ENCODE measurements around the gene MTUS2.
A peak's percentile ranks its signal among the peaks of the same experiment; 100 is the strongest.

The MTUS2 gene

GRCh38 chr13:29065142-29065541, 245.0 kb downstream of the MTUS2 start:
- H3K9ac ChIP-seq (ENCODE audit: low read length): no peak overlapping the region
- H3K27ac ChIP-seq (ENCODE audit: low read depth, low read length): no peak overlapping the region
- no peaks in the 10 kb centered on the region for H3K27me3 ChIP-seq (ENCODE audit: control insufficient read depth, insufficient read depth, low read length)
- no peaks in the 10 kb centered on the region for H3K4me1 ChIP-seq (ENCODE audit: control insufficient read depth, insufficient read depth, low read length)
- H3K4me3 ChIP-seq (ENCODE audit: low read length): no peak overlapping the region
- H3K36me3 ChIP-seq (ENCODE audit: control insufficient read depth, insufficient read depth, low read length): no peaks in the 10 kb centered on the region

GRCh38 chr13:29067306-29067945, 247.3 kb downstream of the MTUS2 start:
- Histone ChIP-seq H3K4me3 (ENCODE audit: low read length) (no peak overlapping the region), H3K9ac (ENCODE audit: low read length) (no peak overlapping the region), H3K36me3 (ENCODE audit: control insufficient read depth, insufficient read depth, low read length) (no peaks in the 10 kb centered on the region), H3K27ac (ENCODE audit: low read depth, low read length) (no peak overlapping the region), H3K27me3 (ENCODE audit: control insufficient read depth, insufficient read depth, low read length) (no peaks in the 10 kb centered on the region), H3K4me1 (ENCODE audit: control insufficient read depth, insufficient read depth, low read length) (no peaks in the 10 kb centered on the region)

GRCh38 chr13:29073755-29074154, 253.6 kb downstream of the MTUS2 start:
- no peak overlapping the region for H3K27ac ChIP-seq (ENCODE audit: low read depth, low read length)
- no peak overlapping the region for H3K9ac ChIP-seq (ENCODE audit: low read length)
- H3K27me3 ChIP-seq (ENCODE audit: control insufficient read depth, insufficient read depth, low read length): no peaks in the 10 kb centered on the region
- H3K36me3 ChIP-seq (ENCODE audit: control insufficient read depth, insufficient read depth, low read length): no peaks in the 10 kb centered on the region
- H3K4me1 ChIP-seq (ENCODE audit: control insufficient read depth, insufficient read depth, low read length): peaks cover 8% of the 10 kb centered on the region
- no peak overlapping the region for H3K4me3 ChIP-seq (ENCODE audit: low read length)

- Histone ChIP-seq H3K4me3 (ENCODE audit: low read length) (no peak overlapping the region), H3K4me1 (ENCODE audit: control insufficient read depth, insufficient read depth, low read length) (peaks cover 8% of the 10 kb centered on the region), H3K27ac (ENCODE audit: low read depth, low read length) (peak overlapping the region; percentile 50), H3K9ac (ENCODE audit: low read length) (no peak overlapping the region), H3K36me3 (ENCODE audit: control insufficient read depth, insufficient read depth, low read length) (no peaks in the 10 kb centered on the region), H3K27me3 (ENCODE audit: control insufficient read depth, insufficient read depth, low read length) (no peaks in the 10 kb centered on the region)
These were observed 257.1 kb downstream of the MTUS2 start for GRCh38 chr13:29077051-29077813.

GRCh38 chr13:29081036-29081435, 260.9 kb downstream of the MTUS2 start:
- Histone ChIP-seq H3K27me3 (ENCODE audit: control insufficient read depth, insufficient read depth, low read length) (no peaks in the 10 kb centered on the region), H3K4me3 (ENCODE audit: low read length) (no peak overlapping the region), H3K9ac (ENCODE audit: low read length) (no peak overlapping the region), H3K36me3 (ENCODE audit: control insufficient read depth, insufficient read depth, low read length) (no peaks in the 10 kb centered on the region), H3K4me1 (ENCODE audit: control insufficient read depth, insufficient read depth, low read length) (peaks cover 8% of the 10 kb centered on the region), H3K27ac (ENCODE audit: low read depth, low read length) (no peak overlapping the region)

- H3K36me3 ChIP-seq (ENCODE audit: control insufficient read depth, insufficient read depth, low read length): no peaks in the 10 kb centered on the region
- H3K27ac ChIP-seq (ENCODE audit: low read depth, low read length): no peak overlapping the region
- H3K27me3 ChIP-seq (ENCODE audit: control insufficient read depth, insufficient read depth, low read length): no peaks in the 10 kb centered on the region
- H3K9ac ChIP-seq (ENCODE audit: low read length): no peak overlapping the region
- no peak overlapping the region for H3K4me3 ChIP-seq (ENCODE audit: low read length)
- peaks cover 4% of the 10 kb centered on the region for H3K4me1 ChIP-seq (ENCODE audit: control insufficient read depth, insufficient read depth, low read length)
These were observed 261.7 kb downstream of the MTUS2 start for GRCh38 chr13:29081697-29082440.

- no peak overlapping the region for H3K4me3 ChIP-seq (ENCODE audit: low read length)
These were observed 279.8 kb downstream of the MTUS2 start for GRCh38 chr13:29099781-29100406.

GRCh38 chr13:29100758-29101157, 280.6 kb downstream of the MTUS2 start:
- no peaks in the 10 kb centered on the region for H3K36me3 ChIP-seq (ENCODE audit: control insufficient read depth, insufficient read depth, low read length)
- H3K27ac ChIP-seq (ENCODE audit: low read depth, low read length): no peak overlapping the region
- H3K27me3 ChIP-seq (ENCODE audit: control insufficient read depth, insufficient read depth, low read length): no peaks in the 10 kb centered on the region
- no peak overlapping the region for H3K4me3 ChIP-seq (ENCODE audit: low read length)
- H3K9ac ChIP-seq (ENCODE audit: low read length): no peak overlapping the region
- no peaks in the 10 kb centered on the region for H3K4me1 ChIP-seq (ENCODE audit: control insufficient read depth, insufficient read depth, low read length)

More at GRCh38 chr13:29099781-29100406, 279.8 kb downstream of the MTUS2 start:
- Histone ChIP-seq H3K4me1 (ENCODE audit: control insufficient read depth, insufficient read depth, low read length) (no peaks in the 10 kb centered on the region), H3K27me3 (ENCODE audit: control insufficient read depth, insufficient read depth, low read length) (no peaks in the 10 kb centered on the region), H3K36me3 (ENCODE audit: control insufficient read depth, insufficient read depth, low read length) (no peaks in the 10 kb centered on the region), H3K9ac (ENCODE audit: low read length) (no peak overlapping the region), H3K27ac (ENCODE audit: low read depth, low read length) (no peak overlapping the region)

GRCh38 chr13:29101409-29101808, 281.3 kb downstream of the MTUS2 start:
- H3K9ac ChIP-seq (ENCODE audit: low read length): no peak overlapping the region
- H3K36me3 ChIP-seq (ENCODE audit: control insufficient read depth, insufficient read depth, low read length): no peaks in the 10 kb centered on the region
- H3K27me3 ChIP-seq (ENCODE audit: control insufficient read depth, insufficient read depth, low read length): no peaks in the 10 kb centered on the region
- no peak overlapping the region for H3K4me3 ChIP-seq (ENCODE audit: low read length)
- H3K4me1 ChIP-seq (ENCODE audit: control insufficient read depth, insufficient read depth, low read length): no peaks in the 10 kb centered on the region
- H3K27ac ChIP-seq (ENCODE audit: low read depth, low read length): no peak overlapping the region

- Histone ChIP-seq H3K27ac (ENCODE audit: low read depth, low read length) (no peak overlapping the region), H3K4me3 (ENCODE audit: low read length) (no peak overlapping the region), H3K27me3 (ENCODE audit: control insufficient read depth, insufficient read depth, low read length) (no peaks in the 10 kb centered on the region), H3K4me1 (ENCODE audit: control insufficient read depth, insufficient read depth, low read length) (no peaks in the 10 kb centered on the region), H3K9ac (ENCODE audit: low read length) (no peak overlapping the region), H3K36me3 (ENCODE audit: control insufficient read depth, insufficient read depth, low read length) (no peaks in the 10 kb centered on the region)
These were observed 281.8 kb downstream of the MTUS2 start for GRCh38 chr13:29101905-29102304.

GRCh38 chr13:29103065-29103800, 283.1 kb downstream of the MTUS2 start:
- Histone ChIP-seq H3K36me3 (ENCODE audit: control insufficient read depth, insufficient read depth, low read length) (no peaks in the 10 kb centered on the region), H3K27ac (ENCODE audit: low read depth, low read length) (no peak overlapping the region), H3K4me3 (ENCODE audit: low read length) (no peak overlapping the region), H3K4me1 (ENCODE audit: control insufficient read depth, insufficient read depth, low read length) (no peaks in the 10 kb centered on the region), H3K9ac (ENCODE audit: low read length) (no peak overlapping the region), H3K27me3 (ENCODE audit: control insufficient read depth, insufficient read depth, low read length) (no peaks in the 10 kb centered on the region)

- Histone ChIP-seq H3K36me3 (ENCODE audit: control insufficient read depth, insufficient read depth, low read length) (no peaks in the 10 kb centered on the region), H3K27ac (ENCODE audit: low read depth, low read length) (no peak overlapping the region), H3K27me3 (ENCODE audit: control insufficient read depth, insufficient read depth, low read length) (no peaks in the 10 kb centered on the region)
These were observed 284.3 kb downstream of the MTUS2 start for GRCh38 chr13:29104461-29104860.

More at GRCh38 chr13:29104461-29104860, 284.3 kb downstream of the MTUS2 start:
- peaks cover 4% of the 10 kb centered on the region for H3K4me1 ChIP-seq (ENCODE audit: control insufficient read depth, insufficient read depth, low read length)
- no peak overlapping the region for H3K4me3 ChIP-seq (ENCODE audit: low read length)
- H3K9ac ChIP-seq (ENCODE audit: low read length): no peak overlapping the region
